Panc1 (cell line): Measurements from ENCODE around the gene CCDC102A.

ENCODE experiments used
- CTCF ChIP-seq: fragments of 450-650 bp; IDR thresholded peaks from 2 replicates; pipeline ENCODE4 v1.5.1; 2017; ENCODE audit warnings: mild to moderate bottlenecking
- POLR2AphosphoS5 ChIP-seq: IDR thresholded peaks from 2 replicates; pipeline ENCODE4 v1.6.1; 2012; ENCODE audit warnings: mild to moderate bottlenecking, low read depth, low read length, moderate library complexity
- SIN3A ChIP-seq: IDR thresholded peaks from 2 replicates; pipeline ENCODE4 v1.6.1; 2012; ENCODE audit warnings: low read depth, mild to moderate bottlenecking, low read length, moderate library complexity, borderline replicate concordance; ENCODE audit not compliant: insufficient read depth
- TF ChIP-seq, protein P1 (sequence below), 2 experiments: IDR thresholded peaks; 2 replicates each; pipeline ENCODE4 v1.6.1; 2011 to 2012; ENCODE audit warnings: low read depth in 2 of 2, control low read depth in 1 of 2, low read length in 1 of 2, mild to moderate bottlenecking in 1 of 2, moderate library complexity in 1 of 2; ENCODE audit not compliant: insufficient read depth in 1 of 2

DNA sequence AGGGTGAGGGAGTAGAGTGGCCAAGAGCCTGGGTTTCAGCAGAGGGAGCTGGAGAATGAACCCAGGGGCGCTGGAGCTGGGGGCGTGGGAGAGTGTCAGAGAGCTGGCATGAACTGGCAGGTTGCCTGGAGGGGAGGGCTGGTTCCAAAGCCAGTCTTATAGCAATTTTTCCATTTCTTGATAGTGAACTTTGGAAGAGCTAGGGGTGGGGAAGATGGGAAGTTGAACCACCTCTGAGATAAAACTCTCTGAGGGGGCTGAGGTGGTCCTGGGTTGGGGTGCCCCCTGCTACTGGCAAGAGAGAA lies 42.9 kb upstream of the CCDC102A start:
- no peak for TF ChIP-seq CTCF
- TF ChIP-seq SIN3A = no peak
- no peak for TF ChIP-seq POLR2AphosphoS5
- TF ChIP-seq, protein P1, sequence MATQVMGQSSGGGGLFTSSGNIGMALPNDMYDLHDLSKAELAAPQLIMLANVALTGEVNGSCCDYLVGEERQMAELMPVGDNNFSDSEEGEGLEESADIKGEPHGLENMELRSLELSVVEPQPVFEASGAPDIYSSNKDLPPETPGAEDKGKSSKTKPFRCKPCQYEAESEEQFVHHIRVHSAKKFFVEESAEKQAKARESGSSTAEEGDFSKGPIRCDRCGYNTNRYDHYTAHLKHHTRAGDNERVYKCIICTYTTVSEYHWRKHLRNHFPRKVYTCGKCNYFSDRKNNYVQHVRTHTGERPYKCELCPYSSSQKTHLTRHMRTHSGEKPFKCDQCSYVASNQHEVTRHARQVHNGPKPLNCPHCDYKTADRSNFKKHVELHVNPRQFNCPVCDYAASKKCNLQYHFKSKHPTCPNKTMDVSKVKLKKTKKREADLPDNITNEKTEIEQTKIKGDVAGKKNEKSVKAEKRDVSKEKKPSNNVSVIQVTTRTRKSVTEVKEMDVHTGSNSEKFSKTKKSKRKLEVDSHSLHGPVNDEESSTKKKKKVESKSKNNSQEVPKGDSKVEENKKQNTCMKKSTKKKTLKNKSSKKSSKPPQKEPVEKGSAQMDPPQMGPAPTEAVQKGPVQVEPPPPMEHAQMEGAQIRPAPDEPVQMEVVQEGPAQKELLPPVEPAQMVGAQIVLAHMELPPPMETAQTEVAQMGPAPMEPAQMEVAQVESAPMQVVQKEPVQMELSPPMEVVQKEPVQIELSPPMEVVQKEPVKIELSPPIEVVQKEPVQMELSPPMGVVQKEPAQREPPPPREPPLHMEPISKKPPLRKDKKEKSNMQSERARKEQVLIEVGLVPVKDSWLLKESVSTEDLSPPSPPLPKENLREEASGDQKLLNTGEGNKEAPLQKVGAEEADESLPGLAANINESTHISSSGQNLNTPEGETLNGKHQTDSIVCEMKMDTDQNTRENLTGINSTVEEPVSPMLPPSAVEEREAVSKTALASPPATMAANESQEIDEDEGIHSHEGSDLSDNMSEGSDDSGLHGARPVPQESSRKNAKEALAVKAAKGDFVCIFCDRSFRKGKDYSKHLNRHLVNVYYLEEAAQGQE (IDR thresholded peaks at IDR 0.05; ENCODE audit: insufficient read depth in 1 of 2, low read depth in 2 of 2, low read length in 1 of 2) = no peak
